ENCODE data around the gene SLC16A13. TPM values are rescaled to one million over a fixed set of nuclear protein-coding genes. Genes with fewer than 3 reads are reported as not detected.

SLC16A13 gene
- total and polyA plus RNA-seq, 2 donors (not counting 1 experiment from before 2014, with no cell fraction given): 1.3 to 1.4 TPM

GRCh38 chr17:7019367-7019766 is 16.4 kb upstream of the SLC16A13 start:
- TF ChIP-seq CTCF (conservative IDR thresholded peaks at IDR 0.05 in 1 of 2, IDR thresholded peaks at IDR 0.05 in 1 of 2; ENCODE audit: low read depth in 1 of 2, low read length in 2 of 2) (no peak), EZH2 (IDR thresholded peaks at IDR 0.05; ENCODE audit: low read length, missing control alignments) (no peak)
- peak overlapping the region in 3 of 4 experiments; percentile 2 to 60 (median 15) for H3K4me3 ChIP-seq (replicated peaks in 1 of 4; ENCODE audit: control extremely low read depth in 1 of 4, insufficient read depth in 1 of 4, low read depth in 3 of 4, low read length in 4 of 4)
- no peaks in the 10 kb centered on the region for H3K79me2 ChIP-seq (ENCODE audit: control insufficient read depth, insufficient read depth, low read length)
- peak overlapping the region; percentile 36 for H3K9ac ChIP-seq (ENCODE audit: insufficient read depth, low read length)
- H4K20me1 ChIP-seq (ENCODE audit: control insufficient read depth, extremely low read depth, insufficient read depth, low read length): no peaks in the 10 kb centered on the region
- DNase-seq (ENCODE audit: low read depth in 2 of 2): no peak
- H3K4me1 ChIP-seq (ENCODE audit: control insufficient read depth, extremely low read depth, insufficient read depth, low read length): peaks cover 13% of the 10 kb centered on the region
- H3K9me3 ChIP-seq (ENCODE audit: control insufficient read depth, insufficient read depth, low read depth, low read length): no peaks in the 10 kb centered on the region
- H3K27ac ChIP-seq (ENCODE audit: insufficient read depth, low read length): peak overlapping the region; percentile 65
- H3K27me3 ChIP-seq (ENCODE audit: control insufficient read depth, insufficient read depth, low read length): no peaks in the 10 kb centered on the region
- peaks cover 2% of the 10 kb centered on the region for H3K36me3 ChIP-seq (ENCODE audit: control insufficient read depth, insufficient read depth, low read length)
- H2AFZ ChIP-seq (ENCODE audit: low read length): peak overlapping the region; percentile 94
- peak overlapping the region; percentile 86 for H3K4me2 ChIP-seq (ENCODE audit: extremely low read depth, insufficient read depth, low read length)

- TF ChIP-seq EZH2 (IDR thresholded peaks at IDR 0.05; ENCODE audit: low read length, missing control alignments) (no peak), CTCF (conservative IDR thresholded peaks at IDR 0.05 in 1 of 2, IDR thresholded peaks at IDR 0.05 in 1 of 2; ENCODE audit: low read depth in 1 of 2, low read length in 2 of 2) (no peak)
- peak overlapping the region; percentile 86 for H3K4me2 ChIP-seq (ENCODE audit: extremely low read depth, insufficient read depth, low read length)
- peak overlapping the region; percentile 36 for H3K9ac ChIP-seq (ENCODE audit: insufficient read depth, low read length)
- no peaks in the 10 kb centered on the region for H3K79me2 ChIP-seq (ENCODE audit: control insufficient read depth, insufficient read depth, low read length)
- H2AFZ ChIP-seq (ENCODE audit: low read length): peak overlapping the region; percentile 94
- H3K36me3 ChIP-seq (ENCODE audit: control insufficient read depth, insufficient read depth, low read length): peaks cover 2% of the 10 kb centered on the region
- H4K20me1 ChIP-seq (ENCODE audit: control insufficient read depth, extremely low read depth, insufficient read depth, low read length): no peaks in the 10 kb centered on the region
- no peaks in the 10 kb centered on the region for H3K27me3 ChIP-seq (ENCODE audit: control insufficient read depth, insufficient read depth, low read length)
- peak overlapping the region; percentile 65 for H3K27ac ChIP-seq (ENCODE audit: insufficient read depth, low read length)
- peaks cover 13% of the 10 kb centered on the region for H3K4me1 ChIP-seq (ENCODE audit: control insufficient read depth, extremely low read depth, insufficient read depth, low read length)
- DNase-seq (ENCODE audit: low read depth in 2 of 2): peak; percentile 50 to 65
- H3K4me3 ChIP-seq (replicated peaks in 1 of 4; ENCODE audit: control extremely low read depth in 1 of 4, insufficient read depth in 1 of 4, low read depth in 3 of 4, low read length in 4 of 4): peak overlapping the region in 3 of 4 experiments; percentile 21 to 60 (median 56)
- no peaks in the 10 kb centered on the region for H3K9me3 ChIP-seq (ENCODE audit: control insufficient read depth, insufficient read depth, low read depth, low read length)
These were observed 15.8 kb upstream of the SLC16A13 start for GRCh38 chr17:7019839-7020519.

- H3K27me3 ChIP-seq (ENCODE audit: control insufficient read depth, insufficient read depth, low read length): no peaks in the 10 kb centered on the region
- no peak for TF ChIP-seq EZH2 (IDR thresholded peaks at IDR 0.05; ENCODE audit: low read length, missing control alignments)
- no peak for TF ChIP-seq CTCF (conservative IDR thresholded peaks at IDR 0.05 in 1 of 2, IDR thresholded peaks at IDR 0.05 in 1 of 2; ENCODE audit: low read depth in 1 of 2, low read length in 2 of 2)
- peak overlapping the region; percentile 69 for H2AFZ ChIP-seq (ENCODE audit: low read length)
- no peak overlapping the region for H3K4me3 ChIP-seq (replicated peaks in 1 of 4; ENCODE audit: control extremely low read depth in 1 of 4, insufficient read depth in 1 of 4, low read depth in 3 of 4, low read length in 4 of 4)
- H3K27ac ChIP-seq (ENCODE audit: insufficient read depth, low read length): no peak overlapping the region
- H3K36me3 ChIP-seq (ENCODE audit: control insufficient read depth, insufficient read depth, low read length): peaks cover 2% of the 10 kb centered on the region
- no peak overlapping the region for H3K9ac ChIP-seq (ENCODE audit: insufficient read depth, low read length)
- no peaks in the 10 kb centered on the region for H3K9me3 ChIP-seq (ENCODE audit: control insufficient read depth, insufficient read depth, low read depth, low read length)
- H4K20me1 ChIP-seq (ENCODE audit: control insufficient read depth, extremely low read depth, insufficient read depth, low read length): no peaks in the 10 kb centered on the region
- H3K79me2 ChIP-seq (ENCODE audit: control insufficient read depth, insufficient read depth, low read length): no peaks in the 10 kb centered on the region
- no peak for DNase-seq (ENCODE audit: low read depth in 2 of 2)
- H3K4me1 ChIP-seq (ENCODE audit: control insufficient read depth, extremely low read depth, insufficient read depth, low read length): peaks cover 8% of the 10 kb centered on the region
- H3K4me2 ChIP-seq (ENCODE audit: extremely low read depth, insufficient read depth, low read length): peak overlapping the region; percentile 17
These were observed 14.7 kb upstream of the SLC16A13 start for GRCh38 chr17:7020894-7021664.
